Neuronal stem cell (in vitro differentiated cells): Measurements from ENCODE around the gene ZSCAN10.

ENCODE experiments used
- DNase-seq: peaks from one replicate; pipeline ENCODE4 v3.0.0-alpha.2; 2013; ENCODE audit warnings: low spot score
- H2AFZ ChIP-seq: one replicate; pipeline ENCODE4 v1.6.1; 2013; ENCODE audit warnings: mild to moderate bottlenecking, low read length, inconsistent platforms
- H2AK5ac ChIP-seq: 2 replicates; pipeline ENCODE4 v1.6.1; 2013; ENCODE audit warnings: low read depth, mild to moderate bottlenecking, inconsistent platforms, low read length, moderate library complexity, mixed read lengths
- H2BK120ac ChIP-seq: 2 replicates; pipeline ENCODE4 v1.6.1; 2013; ENCODE audit warnings: low read depth, mild to moderate bottlenecking, inconsistent platforms, low read length, moderate library complexity, mixed read lengths
- H2BK12ac ChIP-seq: one replicate; pipeline ENCODE4 v1.6.1; 2013; ENCODE audit warnings: low read length, inconsistent platforms
- H2BK15ac ChIP-seq: 2 replicates; pipeline ENCODE4 v1.6.1; 2013; ENCODE audit warnings: mild to moderate bottlenecking, low read length, inconsistent platforms, mixed read lengths
- H2BK5ac ChIP-seq: one replicate; pipeline ENCODE4 v1.6.1; 2013; ENCODE audit warnings: inconsistent platforms, mild to moderate bottlenecking, low read length, moderate library complexity
- H3K14ac ChIP-seq: one replicate; pipeline ENCODE4 v1.6.1; 2013; ENCODE audit warnings: low read length, inconsistent platforms
- H3K18ac ChIP-seq: 2 replicates; pipeline ENCODE4 v1.6.1; 2013; ENCODE audit warnings: low read length, inconsistent platforms
- H3K23ac ChIP-seq: 2 replicates; pipeline ENCODE4 v1.6.1; 2013; ENCODE audit warnings: low read depth, mild to moderate bottlenecking, mixed read lengths, low read length, inconsistent platforms; ENCODE audit not compliant: poor library complexity
- H3K27ac ChIP-seq: replicated peaks from 3 replicates; pipeline ENCODE4 v1.5.1; 2013; ENCODE audit warnings: low read length, inconsistent platforms
- H3K27me3 ChIP-seq, 3 experiments: 2 replicates each; pipeline ENCODE4 v1.6.1; 2013; ENCODE audit warnings: low read length in 3 of 3, mild to moderate bottlenecking in 2 of 3, inconsistent platforms in 1 of 3, low read depth in 1 of 3, mixed read lengths in 1 of 3, moderate library complexity in 1 of 3; ENCODE audit not compliant: control insufficient read depth in 3 of 3, insufficient read depth in 3 of 3
- H3K36me3 ChIP-seq, 2 donors: replicated peaks in 1 of 2; 2 replicates each; pipeline ENCODE4 v1.6.1; 2013; ENCODE audit warnings: low read length in 2 of 2; ENCODE audit not compliant: control insufficient read depth in 2 of 2, insufficient read depth in 2 of 2
- H3K4ac ChIP-seq: 2 replicates; pipeline ENCODE4 v1.6.1; 2013; ENCODE audit warnings: inconsistent platforms, mild to moderate bottlenecking, low read length, moderate library complexity
- H3K4me1 ChIP-seq, 2 donors: 1 replicate in 1 of 2; 2 replicates in 1 of 2; pipeline ENCODE4 v1.6.1; 2013; ENCODE audit warnings: low read length in 2 of 2, low read depth in 1 of 2; ENCODE audit not compliant: control insufficient read depth in 2 of 2, insufficient read depth in 1 of 2
- H3K4me2 ChIP-seq: one replicate; pipeline ENCODE4 v1.6.1; 2013; ENCODE audit warnings: mild to moderate bottlenecking, low read length, inconsistent platforms; ENCODE audit not compliant: insufficient read depth, poor library complexity, severe bottlenecking
- H3K4me3 ChIP-seq, 2 donors: 2 replicates each; pipeline ENCODE4 v1.5.1; 2013; ENCODE audit warnings: low read length in 2 of 2, mild to moderate bottlenecking in 2 of 2, inconsistent platforms in 1 of 2, moderate library complexity in 1 of 2
- H3K79me1 ChIP-seq: one replicate; pipeline ENCODE4 v1.6.1; 2013; ENCODE audit warnings: low read depth, mild to moderate bottlenecking, inconsistent platforms, low read length, moderate library complexity
- H3K9ac ChIP-seq: one replicate; pipeline ENCODE4 v1.6.1; 2013; ENCODE audit warnings: mild to moderate bottlenecking, low read depth, low read length, inconsistent platforms; ENCODE audit not compliant: poor library complexity
- H3K9me3 ChIP-seq, 2 donors: replicated peaks in 1 of 2; 2 replicates each; pipeline versions ENCODE3 to v1.6.1; 2013; ENCODE audit warnings: low read length in 2 of 2, mild to moderate bottlenecking in 2 of 2, inconsistent platforms in 1 of 2, low read depth in 1 of 2, mixed read lengths in 1 of 2, moderate library complexity in 1 of 2; ENCODE audit not compliant: control insufficient read depth in 2 of 2, insufficient read depth in 1 of 2
- H4K8ac ChIP-seq: one replicate; pipeline ENCODE4 v1.6.1; 2013; ENCODE audit warnings: low read depth, mild to moderate bottlenecking, inconsistent platforms, low read length, moderate library complexity
- H4K91ac ChIP-seq: one replicate; pipeline ENCODE4 v1.6.1; 2013; ENCODE audit warnings: low read length, low read depth, mild to moderate bottlenecking, inconsistent platforms; ENCODE audit not compliant: poor library complexity
- WGBS, 2 donors: extraction: QIAGEN DNeasy Blood & Tissue Kit; methylation state at CpG; one replicate each; pipeline ENCODE4 v1.1.7; 2013; ENCODE audit warnings: missing lambda C conversion rate in 2 of 2, mixed read lengths in 1 of 2; ENCODE audit not compliant: insufficient read length in 2 of 2, insufficient replicate concordance in 1 of 2; ENCODE audit errors: extremely low coverage in 2 of 2; 5-methylcytosine and 5-hydroxymethylcytosine counted together

Gene ZSCAN10

DNA sequence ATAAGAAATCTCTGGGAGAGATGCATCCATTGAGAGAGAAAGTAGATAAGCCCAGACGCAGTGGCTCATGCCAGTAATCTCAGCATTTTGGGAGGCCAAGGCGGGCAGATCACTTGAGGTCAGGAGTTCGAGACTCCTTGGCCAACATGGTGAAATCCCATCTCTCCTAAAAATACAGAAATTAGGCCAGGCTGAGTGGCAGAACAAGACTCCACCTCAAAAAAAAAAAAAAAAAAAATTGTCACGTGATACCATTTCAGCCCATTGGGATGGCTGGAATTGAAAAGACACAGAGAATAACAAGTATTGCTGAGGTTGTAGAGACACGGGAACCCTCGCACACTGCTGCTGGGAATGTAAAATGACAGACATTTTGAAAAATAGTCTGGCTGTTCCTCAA, 36.5 kb downstream of the ZSCAN10 start:
- no peak overlapping the region for H3K14ac ChIP-seq
- H2BK120ac ChIP-seq, result no peak overlapping the region
- WGBS, 2 donors, result no CpG with 5 or more reads among the region's 6 CpGs
- peaks cover 0 to 12% (median 10%) of the 10 kb centered on the region in 3 experiments for H3K27me3 ChIP-seq
- no peak overlapping the region for H2AK5ac ChIP-seq
- H4K91ac ChIP-seq, result no peak overlapping the region
- peaks cover 1% of the 10 kb centered on the region for H3K79me1 ChIP-seq
- H2AFZ ChIP-seq, result no peak overlapping the region
- no peaks in the 10 kb centered on the region for H3K36me3 ChIP-seq
- no peak overlapping the region for H2BK5ac ChIP-seq
- H3K9ac ChIP-seq, result no peak overlapping the region
- no peaks in the 10 kb centered on the region for H3K9me3 ChIP-seq
- no peak overlapping the region for H3K4me2 ChIP-seq
- no peak overlapping the region for H3K4me3 ChIP-seq
- H3K23ac ChIP-seq, result no peak overlapping the region
- no peak overlapping the region for H2BK12ac ChIP-seq
- no peak overlapping the region for H4K8ac ChIP-seq
- H2BK15ac ChIP-seq, result no peak overlapping the region
- H3K4me1 ChIP-seq, result peaks cover 5 to 10% of the 10 kb centered on the region in 2 donors
- no peak for DNase-seq
- no peak overlapping the region for H3K27ac ChIP-seq
- no peak overlapping the region for H3K18ac ChIP-seq
- no peak overlapping the region for H3K4ac ChIP-seq

DNA sequence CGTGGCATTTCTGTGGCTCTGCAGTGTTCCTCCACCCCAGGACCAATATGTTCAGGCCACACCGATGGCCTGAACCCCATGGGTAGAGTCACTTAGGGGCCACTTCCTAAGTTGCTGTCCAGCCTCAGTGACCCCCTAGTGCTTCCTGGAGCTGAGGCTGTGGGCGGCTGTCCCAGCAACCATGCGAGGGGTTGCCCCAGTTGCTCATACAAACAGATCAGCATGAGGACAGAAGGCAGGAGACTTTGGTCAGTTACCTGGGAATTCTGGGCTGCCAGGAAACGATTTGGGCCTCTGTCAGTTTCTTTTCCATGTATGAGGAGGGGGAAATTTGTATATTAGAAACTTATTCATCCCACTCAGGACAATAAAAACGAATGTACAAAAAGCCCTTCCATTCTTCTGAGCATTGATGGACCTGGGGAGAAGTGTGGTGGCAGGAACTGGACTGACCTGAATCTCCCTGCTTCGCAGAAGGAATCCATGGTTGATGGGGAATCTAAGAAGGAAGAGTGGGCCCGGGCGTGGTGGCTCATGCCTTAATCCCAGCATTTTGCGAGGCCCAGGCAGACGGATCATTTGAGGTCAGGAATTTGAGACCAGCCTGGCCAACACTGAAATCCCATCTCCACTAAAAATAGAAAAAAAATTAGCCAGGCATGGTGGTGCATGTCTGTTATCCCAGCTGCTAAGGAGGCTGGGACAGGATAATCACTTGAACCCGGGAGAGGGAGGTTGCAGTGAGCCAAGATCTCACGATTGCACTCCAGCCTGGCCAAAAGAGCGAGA, 38.6 kb downstream of the ZSCAN10 start:
- H3K23ac ChIP-seq, result no peak overlapping the region
- H3K18ac ChIP-seq, result no peak overlapping the region
- peaks cover 0 to 13% (median 0%) of the 10 kb centered on the region in 3 experiments for H3K27me3 ChIP-seq
- H2BK12ac ChIP-seq, result no peak overlapping the region
- H2BK120ac ChIP-seq, result no peak overlapping the region
- no peak overlapping the region for H3K9ac ChIP-seq
- H3K14ac ChIP-seq, result no peak overlapping the region
- H4K91ac ChIP-seq, result no peak overlapping the region
- no peak overlapping the region for H3K4ac ChIP-seq
- H3K79me1 ChIP-seq, result peaks cover 1% of the 10 kb centered on the region
- no CpG with 5 or more reads among the region's 14 CpGs for WGBS, 2 donors
- H3K4me3 ChIP-seq, result no peak overlapping the region
- no peak overlapping the region for H2BK5ac ChIP-seq
- DNase-seq, result no peak
- no peak overlapping the region for H4K8ac ChIP-seq
- peaks cover 5 to 10% of the 10 kb centered on the region in 2 donors for H3K4me1 ChIP-seq
- no peak overlapping the region for H2AK5ac ChIP-seq
- H3K4me2 ChIP-seq, result no peak overlapping the region
- H2AFZ ChIP-seq, result no peak overlapping the region
- no peak overlapping the region for H3K27ac ChIP-seq
- no peaks in the 10 kb centered on the region for H3K9me3 ChIP-seq
- no peak overlapping the region for H2BK15ac ChIP-seq
- H3K36me3 ChIP-seq, result peaks cover 0 to under 1% of the 10 kb centered on the region in 2 donors

DNA sequence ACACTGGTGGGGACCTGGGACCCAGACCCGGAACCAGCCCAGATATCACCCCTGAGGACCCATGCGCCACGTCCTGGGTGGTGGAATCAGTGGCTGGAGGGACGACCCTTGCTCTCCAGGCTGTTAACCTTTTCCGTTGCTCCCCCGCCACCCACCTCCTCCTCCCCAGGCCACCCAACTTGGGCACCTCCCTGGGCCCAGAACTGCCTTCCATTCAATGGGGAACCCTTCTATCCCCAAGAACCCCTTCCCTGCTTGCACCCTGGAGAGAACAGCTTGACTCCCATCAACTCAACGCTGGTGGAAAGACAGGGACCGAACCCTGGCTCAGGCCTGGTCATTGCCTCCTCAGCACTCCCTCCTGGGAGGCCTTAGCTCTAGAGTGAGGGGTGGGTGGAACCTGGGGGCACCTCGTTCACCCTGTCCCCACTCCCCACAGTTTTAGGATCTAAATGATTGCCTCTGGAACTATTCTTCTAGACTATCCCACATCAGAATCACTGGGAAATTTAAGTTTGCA, 39.3 kb downstream of the ZSCAN10 start:
- Histone ChIP-seq H3K23ac (peak overlapping the region; percentile 87), H3K27ac (peak overlapping the region; percentile 42), H3K4me3 (peak overlapping the region; percentile 58), H4K91ac (peak overlapping the region; percentile 79), H2BK5ac (peak overlapping the region; percentile 1), H2AK5ac (peak overlapping the region; percentile 53), H4K8ac (peak overlapping the region; percentile 86), H3K27me3 (peaks cover 0 to 13% (median 0%) of the 10 kb centered on the region in 3 experiments), H3K36me3 (peaks cover under 1 to 7% of the 10 kb centered on the region in 2 donors), H3K9ac (peak overlapping the region; percentile 89), H2BK120ac (no peak overlapping the region), H3K18ac (peak overlapping the region; percentile 96), H3K14ac (peak overlapping the region; percentile 58), H3K4me2 (peak overlapping the region; percentile 64), H3K79me1 (peaks cover 1% of the 10 kb centered on the region), H3K4ac (no peak overlapping the region), H2BK12ac (no peak overlapping the region), H3K9me3 (no peaks in the 10 kb centered on the region), H2BK15ac (peak overlapping the region; percentile 69), H3K4me1 (peaks cover 5 to 7% of the 10 kb centered on the region in 2 donors), H2AFZ (peak overlapping the region; percentile 93)
- no peak for DNase-seq
- WGBS, 2 donors, result no CpG with 5 or more reads among the region's 9 CpGs

DNA sequence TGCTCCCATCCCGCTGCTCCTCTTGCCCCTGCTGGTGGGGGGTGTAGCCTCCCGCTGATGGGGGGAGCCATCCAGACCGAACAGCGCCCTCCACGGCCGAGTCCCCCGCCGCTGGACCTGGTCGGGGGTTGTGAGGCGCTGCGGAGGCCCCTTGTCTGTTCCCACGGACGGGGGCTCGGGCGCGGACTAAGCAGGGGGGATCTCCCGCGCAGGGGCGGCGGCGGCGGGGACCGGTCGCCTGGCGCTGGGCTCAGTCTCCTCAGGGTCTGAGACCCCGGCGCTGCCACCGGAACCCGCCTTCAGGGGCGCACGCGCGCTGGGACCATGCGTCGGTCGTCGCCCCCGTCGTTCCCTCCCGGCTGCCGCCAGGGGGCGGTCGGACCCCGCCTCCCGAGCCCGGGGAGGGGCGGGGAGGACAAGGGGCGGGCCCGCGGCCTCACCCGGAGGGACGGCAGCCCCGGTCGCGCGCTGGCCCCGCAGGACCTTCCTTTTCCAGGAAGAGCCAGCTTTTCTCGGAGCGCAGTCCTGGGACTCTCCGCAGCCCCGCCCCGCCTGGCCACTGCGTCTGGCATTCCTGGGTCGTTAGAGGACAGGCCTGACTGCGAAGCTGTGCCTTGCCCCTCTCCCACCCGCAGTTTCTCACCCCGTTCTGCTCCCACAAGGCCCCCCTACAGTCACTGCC, 39.9 kb downstream of the ZSCAN10 start:
- Histone ChIP-seq H2BK15ac (peak overlapping the region; percentile 70), H3K27ac (peak overlapping the region; percentile 42), H3K4me3 (peak overlapping the region; percentile 58 to 88), H2AFZ (peak overlapping the region; percentile 93), H3K79me1 (peaks cover 1% of the 10 kb centered on the region), H2BK120ac (no peak overlapping the region), H4K91ac (peak overlapping the region; percentile 79), H3K9ac (peak overlapping the region; percentile 94), H3K14ac (peak overlapping the region; percentile 58), H2BK5ac (peak overlapping the region; percentile 1), H3K27me3 (peaks cover 0 to 13% (median 0%) of the 10 kb centered on the region in 3 experiments), H2AK5ac (peak overlapping the region; percentile 73), H3K4ac (no peak overlapping the region), H3K4me2 (peak overlapping the region; percentile 96), H3K4me1 (peaks cover 5 to 7% of the 10 kb centered on the region in 2 donors), H3K9me3 (no peaks in the 10 kb centered on the region), H3K36me3 (peaks cover 3 to 9% of the 10 kb centered on the region in 2 donors), H3K23ac (peak overlapping the region; percentile 87), H2BK12ac (peak overlapping the region; percentile 30), H4K8ac (peak overlapping the region; percentile 86), H3K18ac (peak overlapping the region; percentile 96)
- WGBS, 2 donors, result no CpG with 5 or more reads among the region's 67 CpGs
- peak; percentile 94 for DNase-seq
